Measurements from ENCODE around the gene IRGC. TPM values are rescaled to one million over a fixed set of nuclear protein-coding genes. Genes with fewer than 3 reads are reported as not detected.

IRGC gene
- total and polyA plus RNA-seq, 2 of the 13 experiments (the other 11 are each of a cell fraction or from before 2014, with no cell fraction given): not detected

- WGBS (ENCODE audit: low lambda C conversion rate): 100% methylated on average over 4 of the region's 5 CpGs
- Histone ChIP-seq H2AFZ (ENCODE audit: low read length) (no peak overlapping the region), H3K36me3 (replicated peaks in 1 of 2; ENCODE audit: control insufficient read depth in 1 of 2, insufficient read depth in 2 of 2, low read length in 2 of 2) (peaks cover 13 to 40% of the 10 kb centered on the region in 2 experiments; a peak in 4 of 5 replicates), H3K4me2 (ENCODE audit: low read depth, low read length) (no peak overlapping the region), H3K79me2 (ENCODE audit: insufficient read depth, low read length) (no peaks in the 10 kb centered on the region), H3K27me3 (ENCODE audit: control insufficient read depth in 1 of 2, insufficient read depth in 2 of 2, low read length in 2 of 2) (no peaks in the 10 kb centered on the region), H4K20me1 (ENCODE audit: insufficient read depth, low read length) (no peaks in the 10 kb centered on the region), H3K27ac (ENCODE audit: extremely low read length, insufficient read depth, low read length) (no peak overlapping the region), H3K4me3 (replicated peaks in 1 of 3; ENCODE audit: insufficient read depth in 1 of 3, low read depth in 2 of 3, low read length in 3 of 3) (no peak overlapping the region), H3K9ac (ENCODE audit: insufficient read depth, low read depth, low read length) (no peak overlapping the region), H3K9me3 (ENCODE audit: low read length) (no peaks in the 10 kb centered on the region), H3K4me1 (ENCODE audit: insufficient read depth, low read length) (no peaks in the 10 kb centered on the region)
- in situ Hi-C loops (cut with HindIII; ENCODE audit: extremely low pct_ligation_motif_present, low pct_unique_long_range_greater_than_20kb) (no loop called here), intact Hi-C loops (cut with micrococcal nuclease; ENCODE audit: unreplicated experiment) (no loop called here)
- DNase-seq (ENCODE audit: low spot score) (no peak), FAIRE-seq (no peak), ATAC-seq (no peak)
- ChIA-PET CTCF (ENCODE audit: low intra/inter-chr PET ratio, low total read pairs) (no interaction called here), POLR2A (no interaction called here)
- no TSS peak for BruUV-seq (replicated peaks)
- TF ChIP-seq PRMT3 (CRISPR knock-in tag; IDR thresholded peaks at IDR 0.05; ENCODE audit: borderline replicate concordance, low read depth) (no peak), NR2F1 (CRISPR knock-in tag; IDR thresholded peaks at IDR 0.05) (no peak), KLF11 (CRISPR knock-in tag; IDR thresholded peaks at IDR 0.05) (no peak)
These were observed 14.0 kb downstream of the IRGC start for GRCh38 chr19:43729919-43730318.

GRCh38 chr19:43731346-43731745 is 15.5 kb downstream of the IRGC start:
- TF ChIP-seq ZMYM4 (CRISPR knock-in tag; IDR thresholded peaks at IDR 0.05) (no peak), AGO2 (optimal IDR thresholded peaks at IDR 0.05; ENCODE audit: low read depth, low read length) (peak; percentile 45), POLR2G (IDR thresholded peaks at IDR 0.05; ENCODE audit: low read depth, low read length) (no peak), FOXP1 (IDR thresholded peaks at IDR 0.05) (no peak), FOXP1 (CRISPR knock-in tag; IDR thresholded peaks at IDR 0.05) (no peak)
- H3K4me3 ChIP-seq (replicated peaks in 1 of 3; ENCODE audit: insufficient read depth in 1 of 3, low read depth in 2 of 3, low read length in 3 of 3): no peak overlapping the region
- FAIRE-seq (no peak), DNase-seq (ENCODE audit: low spot score) (no peak), ATAC-seq (no peak)
- H4K20me1 ChIP-seq (ENCODE audit: insufficient read depth, low read length): no peaks in the 10 kb centered on the region
- no peaks in the 10 kb centered on the region for H3K79me2 ChIP-seq (ENCODE audit: insufficient read depth, low read length)
- no peak overlapping the region for H3K9ac ChIP-seq (ENCODE audit: insufficient read depth, low read depth, low read length)
- in situ Hi-C loops (cut with HindIII; ENCODE audit: extremely low pct_ligation_motif_present, low pct_unique_long_range_greater_than_20kb): no loop called here
- H3K4me1 ChIP-seq (ENCODE audit: insufficient read depth, low read length): no peaks in the 10 kb centered on the region
- WGBS (ENCODE audit: low lambda C conversion rate): 100% methylated on average over 3 of the region's 14 CpGs
- CTCF ChIA-PET (ENCODE audit: low intra/inter-chr PET ratio, low total read pairs): no interaction called here
- H3K4me2 ChIP-seq (ENCODE audit: low read depth, low read length): no peak overlapping the region
- H3K36me3 ChIP-seq (replicated peaks in 1 of 2; ENCODE audit: control insufficient read depth in 1 of 2, insufficient read depth in 2 of 2, low read length in 2 of 2): peaks cover 13 to 48% of the 10 kb centered on the region in 2 experiments; a peak in 4 of 5 replicates
- intact Hi-C loops (cut with micrococcal nuclease; ENCODE audit: unreplicated experiment): no loop called here
- H2AFZ ChIP-seq (ENCODE audit: low read length): no peak overlapping the region
- no peak overlapping the region for H3K27ac ChIP-seq (ENCODE audit: extremely low read length, insufficient read depth, low read length)
- no peaks in the 10 kb centered on the region for H3K27me3 ChIP-seq (ENCODE audit: control insufficient read depth in 1 of 2, insufficient read depth in 2 of 2, low read length in 2 of 2)
- no TSS peak for BruUV-seq (replicated peaks)
- POLR2A ChIA-PET: no interaction called here
- no peaks in the 10 kb centered on the region for H3K9me3 ChIP-seq (ENCODE audit: low read length)

Data from HepG2 (cell line).